GM19397 (cell line): ENCODE measurements around the gene OR52E4.
A peak's percentile ranks its signal among the peaks of the same experiment; 100 is the strongest.

Experiments used
- ATAC-seq: cut with Tn5 transposase; IDR thresholded peaks from one replicate; pipeline ENCODE4 v1.9.1; 2021; ENCODE audit warnings: mild to moderate bottlenecking, moderate library complexity; ENCODE audit not compliant: unreplicated experiment

OR52E4 gene

DNA sequence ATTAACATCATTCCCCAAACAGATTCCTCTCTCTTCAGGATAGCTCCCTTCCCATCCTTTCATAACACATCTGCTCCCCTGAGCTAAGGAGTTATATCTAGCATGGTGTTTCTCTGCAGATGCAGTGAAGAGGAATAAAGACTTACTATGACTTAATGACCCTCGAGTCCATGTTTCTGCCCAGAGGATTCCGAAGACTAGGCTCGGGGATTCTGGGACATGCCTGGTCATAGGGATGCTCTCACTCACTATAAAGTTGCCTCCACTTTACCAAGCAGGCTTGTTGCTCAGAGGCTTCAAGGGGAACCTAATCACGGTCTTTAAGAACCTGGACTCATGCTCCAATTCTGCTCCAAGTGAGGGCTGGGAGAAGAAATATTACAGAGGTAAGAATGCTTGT is at the start of gene OR52E4:
Gene OR52E4, plus strand, starts transcription at position 301 of the 400 bp plus-strand sequence. CDS start 3,664 bp downstream, outside the sequence.
- no peak for ATAC-seq

GRCh38 chr11:5831196-5831829 is 49.1 kb upstream of the OR52E4 start:
- ATAC-seq = no peak

GRCh38 chr11:5833446-5833845 is 47.0 kb upstream of the OR52E4 start:
- ATAC-seq = no peak

GRCh38 chr11:5837695-5838094 is 42.7 kb upstream of the OR52E4 start:
- no peak for ATAC-seq

DNA sequence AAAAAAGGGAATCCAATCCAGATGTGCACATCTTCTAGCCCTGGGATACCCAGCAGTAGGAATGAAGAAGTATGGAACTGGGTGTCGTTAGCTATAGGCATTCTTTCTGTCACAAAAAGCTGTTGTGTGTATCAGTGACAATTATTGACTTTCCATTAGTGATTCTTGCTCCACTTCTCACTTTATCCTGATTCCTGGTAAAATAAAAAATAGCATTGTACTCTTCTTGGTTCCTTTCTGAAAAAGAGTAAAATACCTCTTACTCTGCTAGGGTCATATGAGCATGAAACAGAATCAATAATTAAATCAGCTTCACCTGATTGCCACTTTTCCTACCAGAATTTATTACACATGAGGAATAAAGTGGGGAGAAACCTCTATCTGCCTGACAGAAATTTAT is 38.6 kb upstream of the OR52E4 start, which contains the start of gene OR52E6:
Gene OR52E6, minus strand, starts transcription at position 101 of the 400 bp plus-strand sequence. Its CDS starts 0 bp downstream, at position 101.
- ATAC-seq = no peak

DNA sequence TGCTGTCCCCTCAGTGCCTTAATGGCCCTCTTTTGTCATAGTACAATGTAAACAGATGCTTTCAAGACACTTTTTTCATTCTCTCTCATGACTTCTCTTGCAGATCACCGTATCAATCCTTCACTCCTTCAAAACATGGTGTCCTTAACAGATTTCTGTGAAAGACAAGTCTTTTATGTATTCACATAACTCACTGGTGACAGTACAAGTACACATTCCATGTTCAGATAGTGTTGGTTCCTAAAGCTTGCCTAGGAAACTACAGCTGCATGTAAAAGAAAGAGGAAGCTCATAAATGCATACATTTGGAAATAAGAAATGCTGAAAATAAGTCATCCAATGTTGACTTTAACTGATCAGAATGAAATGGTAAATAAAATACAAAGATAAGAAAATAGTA is 33.7 kb upstream of the OR52E4 start:
- ATAC-seq = no peak

- no peak for ATAC-seq
Observed at GRCh38 chr11:5847711-5848110, 32.7 kb upstream of the OR52E4 start.

GRCh38 chr11:5851002-5851401 is 29.4 kb upstream of the OR52E4 start:
- no peak for ATAC-seq

GRCh38 chr11:5857590-5857989 is 22.8 kb upstream of the OR52E4 start, which contains the start of gene OR52E8:
Gene OR52E8, minus strand, starts transcription at chr11:5857690. Its CDS starts 0 bp downstream, at chr11:5857690.
- no peak for ATAC-seq

DNA sequence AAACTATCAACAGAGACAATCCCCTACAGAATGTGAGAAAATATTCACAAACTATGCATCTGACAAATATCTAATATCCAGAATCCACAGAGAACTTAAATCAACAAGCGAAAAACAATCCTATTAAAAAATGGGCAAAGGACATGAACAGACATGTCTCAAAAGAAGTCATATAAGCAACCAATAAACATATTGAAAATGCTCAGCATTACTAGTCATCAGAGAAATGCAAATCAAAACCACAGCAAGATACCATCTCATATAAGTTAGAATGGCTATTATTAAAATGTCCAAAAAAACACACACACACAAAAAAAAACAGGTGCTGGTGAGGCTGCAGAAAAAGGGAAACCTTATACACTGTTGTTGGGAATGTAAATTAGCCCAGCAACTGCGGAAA is 14.6 kb upstream of the OR52E4 start:
- ATAC-seq = no peak

DNA sequence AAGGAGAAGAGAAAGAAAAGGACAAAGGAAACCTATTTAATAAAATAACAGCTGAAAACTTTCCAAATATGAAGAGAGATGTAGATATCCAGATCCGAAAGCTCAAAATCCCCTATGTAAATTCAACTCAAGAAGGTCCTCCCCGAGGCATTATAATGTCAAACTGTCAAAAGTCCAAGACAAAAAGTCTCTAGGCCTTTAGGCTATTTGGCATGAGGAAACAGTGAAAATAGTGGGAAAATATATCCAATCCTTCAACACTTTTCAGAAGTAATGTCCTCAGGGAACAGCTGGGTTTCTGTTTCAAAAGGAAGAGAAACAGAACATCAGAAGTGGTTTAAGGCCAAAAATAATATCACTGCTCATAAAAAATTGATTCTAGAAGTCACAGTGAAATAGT is 1.9 kb upstream of the OR52E4 start:
- ATAC-seq = no peak

GRCh38 chr11:5881756-5882155 is 1.3 kb downstream of the OR52E4 start:
- ATAC-seq = no peak

DNA sequence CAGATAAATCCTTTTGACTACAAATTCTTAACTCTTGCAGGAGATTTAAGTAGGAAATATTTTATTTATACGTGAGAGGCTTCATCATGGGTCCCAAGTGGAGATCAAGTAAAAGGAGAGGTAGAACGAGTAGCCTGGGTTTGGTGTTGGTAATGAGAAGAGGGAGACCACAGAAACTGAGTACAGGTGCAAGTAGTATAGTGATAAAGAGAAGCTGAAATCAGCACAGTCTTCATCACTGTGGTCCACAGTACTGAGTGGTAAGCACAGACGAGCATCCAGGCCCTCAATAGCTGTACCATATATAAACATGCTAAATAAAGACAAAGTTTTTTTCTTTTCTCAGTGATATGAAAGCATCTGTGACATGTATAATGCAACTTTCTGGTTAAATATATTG is 6.7 kb downstream of the OR52E4 start:
- no peak for ATAC-seq

GRCh38 chr11:5887661-5888060 is 7.2 kb downstream of the OR52E4 start:
- ATAC-seq = no peak

DNA sequence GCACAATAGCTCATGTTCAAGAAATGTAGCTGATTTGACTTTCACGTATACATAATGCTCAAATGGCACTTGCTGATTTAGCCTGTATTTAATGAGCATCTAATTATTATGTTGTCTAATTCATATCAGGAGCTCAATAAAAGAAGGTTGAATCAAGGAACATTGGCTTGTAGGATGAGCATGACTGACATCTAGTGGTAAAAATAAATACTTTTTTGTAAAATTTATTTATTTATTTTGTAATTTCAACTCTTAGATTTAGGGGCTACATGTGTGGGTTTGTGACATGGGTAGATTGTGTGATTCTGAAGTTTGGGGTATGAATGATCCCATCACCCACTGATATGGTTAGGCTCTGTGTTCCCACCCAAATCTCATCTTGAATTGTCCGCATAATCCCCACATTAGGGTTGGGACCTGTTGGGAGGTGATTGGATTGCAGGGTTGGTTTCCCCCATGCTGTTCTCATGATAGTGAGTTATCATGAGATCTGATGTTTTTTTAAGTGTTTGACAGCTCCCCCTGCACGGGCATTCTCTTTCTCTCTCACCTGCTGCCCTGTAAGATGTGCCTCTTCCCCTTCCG is 10.9 kb downstream of the OR52E4 start:
- ATAC-seq = no peak

- no peak for ATAC-seq
Observed at GRCh38 chr11:5892908-5893307, 12.5 kb downstream of the OR52E4 start, which contains the start of gene OR52E5. Gene OR52E5, plus strand, starts transcription at chr11:5893208. Its CDS starts 7,569 bp downstream, at chr11:5900777.

- ATAC-seq = no peak
Observed at GRCh38 chr11:5899534-5899933, 19.1 kb downstream of the OR52E4 start.

- ATAC-seq = no peak
Observed at GRCh38 chr11:5910540-5910939, 30.1 kb downstream of the OR52E4 start.

- ATAC-seq = peak; percentile 79
Observed at GRCh38 chr11:5922749-5923426, 42.5 kb downstream of the OR52E4 start.

- peak; percentile 26 for ATAC-seq
Observed at GRCh38 chr11:5923427-5923776, 43.0 kb downstream of the OR52E4 start.

DNA sequence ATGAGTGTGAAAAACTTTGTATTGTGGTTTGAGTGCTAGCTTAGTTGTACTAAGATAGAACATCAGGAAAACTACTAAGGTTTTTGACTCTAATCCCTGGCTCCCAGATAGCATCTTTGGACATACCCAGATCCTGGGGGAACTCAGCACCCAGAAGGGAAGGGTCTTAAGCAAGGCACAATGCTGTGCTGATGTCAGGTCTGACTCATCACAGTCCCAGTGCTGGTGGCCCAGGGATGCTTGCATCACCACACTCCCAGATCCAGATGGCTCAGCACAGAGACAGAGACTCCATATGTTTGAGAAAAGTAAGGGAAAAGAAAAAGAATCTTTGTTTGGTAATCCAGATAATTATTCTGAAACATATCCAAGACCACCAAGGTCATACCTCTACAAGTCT is 43.4 kb downstream of the OR52E4 start:
- ATAC-seq = no peak

GRCh38 chr11:5928271-5928670 is 47.8 kb downstream of the OR52E4 start:
- no peak for ATAC-seq
